ENCODE measurements around the gene TANC1.

The TANC1 gene

DNA sequence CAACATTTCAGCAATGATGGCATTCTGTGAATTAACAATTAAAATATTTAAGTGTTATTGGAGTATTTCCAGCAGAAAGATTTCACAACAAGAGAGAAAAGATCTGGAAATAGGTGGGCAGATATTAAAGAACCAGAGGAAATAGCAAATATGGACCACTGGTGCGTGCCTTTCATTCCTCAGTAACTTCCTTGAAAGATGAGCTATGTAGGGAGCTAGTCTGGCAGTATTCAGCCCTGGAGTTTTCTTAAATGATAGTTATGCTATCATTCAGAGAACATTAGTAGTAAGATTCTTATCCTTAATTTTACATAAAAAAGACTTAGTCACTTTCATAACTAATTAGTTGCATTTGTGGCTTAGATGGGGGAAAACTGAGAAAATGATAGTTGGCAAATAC lies 41.5 kb downstream of the TANC1 start:
- no peak for DNase-seq (ENCODE audit: low spot score)
- in situ Hi-C loops (cut with MboI; ENCODE audit: low sequenced_read_pairs, unreplicated experiment): no loop called here
- TF ChIP-seq, protein P1, sequence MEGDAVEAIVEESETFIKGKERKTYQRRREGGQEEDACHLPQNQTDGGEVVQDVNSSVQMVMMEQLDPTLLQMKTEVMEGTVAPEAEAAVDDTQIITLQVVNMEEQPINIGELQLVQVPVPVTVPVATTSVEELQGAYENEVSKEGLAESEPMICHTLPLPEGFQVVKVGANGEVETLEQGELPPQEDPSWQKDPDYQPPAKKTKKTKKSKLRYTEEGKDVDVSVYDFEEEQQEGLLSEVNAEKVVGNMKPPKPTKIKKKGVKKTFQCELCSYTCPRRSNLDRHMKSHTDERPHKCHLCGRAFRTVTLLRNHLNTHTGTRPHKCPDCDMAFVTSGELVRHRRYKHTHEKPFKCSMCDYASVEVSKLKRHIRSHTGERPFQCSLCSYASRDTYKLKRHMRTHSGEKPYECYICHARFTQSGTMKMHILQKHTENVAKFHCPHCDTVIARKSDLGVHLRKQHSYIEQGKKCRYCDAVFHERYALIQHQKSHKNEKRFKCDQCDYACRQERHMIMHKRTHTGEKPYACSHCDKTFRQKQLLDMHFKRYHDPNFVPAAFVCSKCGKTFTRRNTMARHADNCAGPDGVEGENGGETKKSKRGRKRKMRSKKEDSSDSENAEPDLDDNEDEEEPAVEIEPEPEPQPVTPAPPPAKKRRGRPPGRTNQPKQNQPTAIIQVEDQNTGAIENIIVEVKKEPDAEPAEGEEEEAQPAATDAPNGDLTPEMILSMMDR (IDR thresholded peaks at IDR 0.05; ENCODE audit: borderline replicate concordance, control extremely low read depth, extremely low read depth, insufficient read depth, missing control alignments): no peak

DNA sequence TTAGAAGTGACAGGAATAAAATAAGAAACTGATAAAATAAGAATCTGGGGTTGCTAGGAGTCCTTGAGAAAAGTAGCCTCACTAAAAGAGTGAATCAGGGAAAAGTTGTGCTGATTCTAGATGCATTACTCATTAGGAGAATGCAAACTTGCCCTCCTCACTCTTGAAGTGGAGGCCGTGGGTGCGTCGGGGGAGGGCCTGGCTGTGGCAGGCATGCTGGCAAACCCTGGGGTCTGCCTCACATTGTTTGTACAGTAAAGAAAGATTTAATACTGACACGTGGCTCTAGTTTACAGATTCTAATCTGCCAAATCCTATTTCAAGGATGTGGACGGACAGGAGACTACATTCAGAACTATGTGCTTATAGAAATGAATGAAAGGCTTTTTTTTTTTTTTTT lies 41.9 kb downstream of the TANC1 start:
- TF ChIP-seq, protein P1 (IDR thresholded peaks at IDR 0.05; ENCODE audit: borderline replicate concordance, control extremely low read depth, extremely low read depth, insufficient read depth, missing control alignments): no peak
- no peak for DNase-seq (ENCODE audit: low spot score)
- in situ Hi-C loops (cut with MboI; ENCODE audit: low sequenced_read_pairs, unreplicated experiment): no loop called here

DNA sequence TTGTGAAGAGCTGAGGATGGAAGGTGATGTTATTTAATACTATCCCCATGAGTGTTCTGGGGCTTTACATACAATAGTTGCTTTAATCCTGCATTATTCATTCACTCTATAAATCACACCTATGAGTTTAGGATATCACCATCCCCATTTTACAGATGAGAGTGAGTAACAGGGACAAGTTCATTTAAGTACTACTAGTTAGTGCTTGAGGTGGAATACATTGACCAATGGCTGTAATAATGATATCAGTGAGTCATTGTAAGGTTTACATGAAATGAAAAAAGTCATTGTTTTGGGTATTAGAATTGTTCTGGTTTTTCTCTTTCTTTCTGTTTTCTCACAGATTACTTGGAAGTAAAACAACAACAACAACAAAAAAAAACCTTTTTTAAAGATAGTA lies 42.5 kb downstream of the TANC1 start:
- no peak for DNase-seq (ENCODE audit: low spot score)
- in situ Hi-C loops (cut with MboI; ENCODE audit: low sequenced_read_pairs, unreplicated experiment): no loop called here
- TF ChIP-seq, protein P1 (IDR thresholded peaks at IDR 0.05; ENCODE audit: borderline replicate concordance, control extremely low read depth, extremely low read depth, insufficient read depth, missing control alignments): no peak

DNA sequence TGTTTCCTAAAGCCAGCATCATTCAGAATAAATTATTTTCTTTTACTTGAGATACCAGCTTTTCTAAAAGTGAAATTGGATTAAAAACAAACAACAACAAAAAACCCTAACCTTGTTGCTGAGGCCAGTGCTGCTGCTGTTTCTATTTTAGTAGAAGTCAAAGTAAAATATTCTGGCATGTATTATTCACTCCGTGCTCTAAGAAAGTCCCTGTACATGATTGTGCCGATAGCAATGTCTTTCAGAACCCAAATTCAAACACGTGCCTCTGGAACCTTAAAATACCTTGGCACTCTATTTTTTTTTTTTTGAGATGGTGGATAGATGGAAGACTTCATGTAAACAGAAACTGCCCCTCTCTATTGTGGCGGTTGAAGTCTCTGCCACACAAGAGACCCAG lies 43.7 kb downstream of the TANC1 start:
- in situ Hi-C loops (cut with MboI; ENCODE audit: low sequenced_read_pairs, unreplicated experiment): no loop called here
- TF ChIP-seq, protein P1 (IDR thresholded peaks at IDR 0.05; ENCODE audit: borderline replicate concordance, control extremely low read depth, extremely low read depth, insufficient read depth, missing control alignments): no peak
- DNase-seq (ENCODE audit: low spot score): no peak

DNA sequence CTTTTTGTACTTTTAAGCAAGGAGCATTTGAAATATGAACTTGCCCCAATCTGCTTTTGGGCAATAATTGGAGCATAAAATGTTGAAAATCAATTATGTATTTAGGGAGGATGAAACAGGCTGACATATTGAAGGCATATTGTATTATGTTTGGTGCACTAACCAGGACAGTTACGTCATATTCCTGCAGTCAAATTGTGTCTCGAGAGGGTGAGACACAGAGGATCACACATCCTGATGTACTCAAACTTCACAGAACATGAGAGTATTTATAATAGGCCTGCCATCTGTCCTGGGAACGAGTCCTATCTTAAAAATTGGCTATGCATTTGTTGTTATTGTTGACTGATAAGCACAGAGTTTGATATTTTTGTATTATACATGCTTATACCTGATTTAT lies 44.7 kb downstream of the TANC1 start:
- no peak for DNase-seq (ENCODE audit: low spot score)
- in situ Hi-C loops (cut with MboI; ENCODE audit: low sequenced_read_pairs, unreplicated experiment): no loop called here
- TF ChIP-seq, protein P1 (IDR thresholded peaks at IDR 0.05; ENCODE audit: borderline replicate concordance, control extremely low read depth, extremely low read depth, insufficient read depth, missing control alignments): no peak

DNA sequence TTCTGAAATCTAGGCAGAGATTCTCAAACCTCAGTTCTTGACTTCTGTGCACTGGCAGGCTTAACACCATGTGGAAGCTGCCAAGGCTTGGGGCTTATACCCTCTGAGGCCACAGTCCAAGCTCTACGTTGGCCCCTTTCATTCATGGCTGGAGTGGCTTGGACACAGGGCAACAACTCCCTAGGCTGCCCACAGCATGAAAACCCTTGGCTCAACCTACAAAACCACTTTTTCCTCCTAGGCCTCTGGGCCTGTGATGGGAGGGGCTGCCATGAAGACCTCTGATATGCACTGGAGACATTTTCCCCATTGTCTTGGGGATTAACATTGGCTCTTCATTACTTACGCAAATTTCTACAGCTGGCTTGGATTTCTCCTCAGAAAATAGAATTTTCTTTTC lies 46.7 kb downstream of the TANC1 start:
- TF ChIP-seq, protein P1 (IDR thresholded peaks at IDR 0.05; ENCODE audit: borderline replicate concordance, control extremely low read depth, extremely low read depth, insufficient read depth, missing control alignments): no peak
- in situ Hi-C loops (cut with MboI; ENCODE audit: low sequenced_read_pairs, unreplicated experiment): no loop called here

DNA sequence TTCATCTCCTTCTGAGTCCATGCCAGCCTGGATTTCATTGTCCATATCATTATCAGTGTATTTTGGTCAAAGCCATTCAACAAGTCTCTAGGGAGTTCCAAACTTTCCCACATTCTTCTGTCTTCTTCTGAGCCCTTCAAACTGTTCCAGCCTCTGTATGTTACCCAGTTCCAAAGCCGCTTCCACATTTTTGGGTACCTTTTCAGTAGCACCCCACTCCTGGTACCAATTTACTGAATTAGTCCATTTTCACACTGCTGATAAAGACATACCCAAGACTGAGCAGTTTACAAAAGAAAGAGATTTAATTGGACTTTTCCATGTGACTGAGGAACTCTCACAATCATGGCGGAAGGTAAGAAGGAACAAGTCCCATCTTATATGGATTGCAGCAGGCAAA lies 47.4 kb downstream of the TANC1 start:
- in situ Hi-C loops (cut with MboI; ENCODE audit: low sequenced_read_pairs, unreplicated experiment): no loop called here
- TF ChIP-seq, protein P1 (IDR thresholded peaks at IDR 0.05; ENCODE audit: borderline replicate concordance, control extremely low read depth, extremely low read depth, insufficient read depth, missing control alignments): no peak
- no peak for DNase-seq (ENCODE audit: low spot score)

More for the DNA sequence above, 46.7 kb downstream of the TANC1 start:
- DNase-seq (ENCODE audit: low spot score): no peak

Data from GM13976 (cell line).